Measurements from ENCODE around the gene CGRRF1. TPM values are rescaled to one million over a fixed set of nuclear protein-coding genes. Genes with fewer than 3 reads are reported as not detected.

Gene CGRRF1
- total RNA-seq, 2 experiments from 2014 or later = 34.5 to 42.8 TPM

GRCh38 chr14:54535646-54536045 lies 25.9 kb downstream of the CGRRF1 start:
- intact Hi-C loops (cut with DNase I, micrococcal nuclease) = no loop called here
- H3K27ac Mint-ChIP-seq = no peak overlapping the region
- ATAC-seq (ENCODE audit: poor library complexity) = no peak
- H3K4me1 Mint-ChIP-seq (ENCODE audit: low read depth) = no peaks in the 10 kb centered on the region
- CTCF ChIA-PET = interaction anchor here (0.6 kb wide), 2 partner anchors 40 to 46 kb away, joined by 3 to 4 read pairs; no protein-coding TSS in a partner anchor
- POLR2A ChIA-PET = no interaction called here
- Histone ChIP-seq H3K36me3 (ENCODE audit: insufficient read depth, low read length) (peaks cover 14% of the 10 kb centered on the region), H3K4me1 (ENCODE audit: insufficient read depth, low read length) (no peaks in the 10 kb centered on the region), H3K4me3 (ENCODE audit: low read length) (no peak overlapping the region), H3K9me3 (ENCODE audit: control insufficient read depth in 1 of 2, insufficient read depth in 1 of 2, low read length in 2 of 2) (no peaks in the 10 kb centered on the region), H3K27me3 (ENCODE audit: control insufficient read depth in 1 of 2, insufficient read depth in 2 of 2, low read length in 2 of 2) (no peaks in the 10 kb centered on the region), H3K27ac (ENCODE audit: low read depth in 1 of 2, low read length in 2 of 2) (no peak overlapping the region)
- DNase-seq = no peak
- TF ChIP-seq CTCF (IDR thresholded peaks at IDR 0.05) = no peak
- no peaks in the 10 kb centered on the region for H3K9me3 Mint-ChIP-seq
- H3K27me3 Mint-ChIP-seq = no peaks in the 10 kb centered on the region
- H3K4me3 Mint-ChIP-seq = no peak overlapping the region
- peaks cover 67% of the 10 kb centered on the region for H3K36me3 Mint-ChIP-seq (ENCODE audit: low read depth)

- Mint-ChIP-seq H3K27ac (no peak overlapping the region), H3K4me1 (ENCODE audit: low read depth) (no peaks in the 10 kb centered on the region), H3K27me3 (no peaks in the 10 kb centered on the region), H3K4me3 (no peak overlapping the region), H3K9me3 (no peaks in the 10 kb centered on the region), H3K36me3 (ENCODE audit: low read depth) (peaks cover 52% of the 10 kb centered on the region)
- no peak overlapping the region for H3K27ac ChIP-seq (ENCODE audit: low read depth in 1 of 2, low read length in 2 of 2)
- ChIA-PET CTCF (no interaction called here), POLR2A (interaction anchor here (0.6 kb wide), 1 partner anchor 142 kb away, joined by 3 read pairs; no protein-coding TSS in a partner anchor)
- H3K4me3 ChIP-seq (ENCODE audit: low read length) = no peak overlapping the region
- H3K9me3 ChIP-seq (ENCODE audit: control insufficient read depth in 1 of 2, insufficient read depth in 1 of 2, low read length in 2 of 2) = no peaks in the 10 kb centered on the region
- no peak for TF ChIP-seq CTCF (IDR thresholded peaks at IDR 0.05)
- intact Hi-C loops (cut with DNase I, micrococcal nuclease) = no loop called here
- ATAC-seq (ENCODE audit: poor library complexity) (no peak), DNase-seq (no peak)
- no peaks in the 10 kb centered on the region for H3K4me1 ChIP-seq (ENCODE audit: insufficient read depth, low read length)
- peaks cover 11% of the 10 kb centered on the region for H3K36me3 ChIP-seq (ENCODE audit: insufficient read depth, low read length)
- no peaks in the 10 kb centered on the region for H3K27me3 ChIP-seq (ENCODE audit: control insufficient read depth in 1 of 2, insufficient read depth in 2 of 2, low read length in 2 of 2)
Observed at GRCh38 chr14:54537651-54538050, 27.9 kb downstream of the CGRRF1 start.

- DNase-seq (no peak), ATAC-seq (ENCODE audit: poor library complexity) (no peak)
- ChIA-PET POLR2A (interaction anchor here (0.6 kb wide), 1 partner anchor 142 kb away, joined by 3 read pairs; no protein-coding TSS in a partner anchor), CTCF (interaction anchor here (0.5 kb wide), 1 partner anchor 91 kb away, joined by 4 read pairs; no protein-coding TSS in a partner anchor)
- Mint-ChIP-seq H3K4me3 (no peak overlapping the region), H3K9me3 (no peaks in the 10 kb centered on the region), H3K27ac (no peak overlapping the region), H3K36me3 (ENCODE audit: low read depth) (peaks cover 48% of the 10 kb centered on the region), H3K27me3 (no peaks in the 10 kb centered on the region), H3K4me1 (ENCODE audit: low read depth) (no peaks in the 10 kb centered on the region)
- Histone ChIP-seq H3K4me3 (ENCODE audit: low read length) (no peak overlapping the region), H3K4me1 (ENCODE audit: insufficient read depth, low read length) (no peaks in the 10 kb centered on the region), H3K9me3 (ENCODE audit: control insufficient read depth in 1 of 2, insufficient read depth in 1 of 2, low read length in 2 of 2) (no peaks in the 10 kb centered on the region), H3K36me3 (ENCODE audit: insufficient read depth, low read length) (peaks cover 11% of the 10 kb centered on the region), H3K27ac (ENCODE audit: low read depth in 1 of 2, low read length in 2 of 2) (no peak overlapping the region), H3K27me3 (ENCODE audit: control insufficient read depth in 1 of 2, insufficient read depth in 2 of 2, low read length in 2 of 2) (no peaks in the 10 kb centered on the region)
- TF ChIP-seq CTCF (IDR thresholded peaks at IDR 0.05) = no peak
- intact Hi-C loops (cut with DNase I, micrococcal nuclease) = no loop called here
Observed at GRCh38 chr14:54538055-54538454, 28.3 kb downstream of the CGRRF1 start.

Measured in CD4-positive, alpha-beta T cell (primary cell).